Measurements from ENCODE around the gene TNRC6C.
A peak's percentile ranks its signal among the peaks of the same experiment; 100 is the strongest.

TNRC6C gene

DNA sequence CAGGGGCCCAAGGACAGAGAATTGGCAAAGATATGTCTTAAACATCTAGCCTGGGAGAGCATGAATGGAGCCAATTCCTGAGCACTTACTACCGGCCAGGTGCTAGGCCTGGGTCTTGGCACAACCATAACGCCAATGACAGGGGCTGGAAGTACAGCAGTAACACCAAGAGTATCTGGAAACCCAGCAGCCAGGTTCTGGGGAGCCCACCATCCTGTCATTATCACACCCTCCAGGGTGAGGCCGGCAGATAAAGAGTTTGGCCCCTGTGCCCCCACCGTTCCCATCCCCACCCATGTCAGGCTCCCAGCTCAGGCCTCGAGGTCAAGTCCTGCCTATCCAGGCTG, 171.6 kb downstream of the TNRC6C start:
- peak overlapping the region; percentile 95 for H3K27ac ChIP-seq (ENCODE audit: low read depth, low read length)
- no peak for TF ChIP-seq EZH2phosphoT487 (conservative IDR thresholded peaks at IDR 0.05; ENCODE audit: low read length)
- TF ChIP-seq, protein P1, sequence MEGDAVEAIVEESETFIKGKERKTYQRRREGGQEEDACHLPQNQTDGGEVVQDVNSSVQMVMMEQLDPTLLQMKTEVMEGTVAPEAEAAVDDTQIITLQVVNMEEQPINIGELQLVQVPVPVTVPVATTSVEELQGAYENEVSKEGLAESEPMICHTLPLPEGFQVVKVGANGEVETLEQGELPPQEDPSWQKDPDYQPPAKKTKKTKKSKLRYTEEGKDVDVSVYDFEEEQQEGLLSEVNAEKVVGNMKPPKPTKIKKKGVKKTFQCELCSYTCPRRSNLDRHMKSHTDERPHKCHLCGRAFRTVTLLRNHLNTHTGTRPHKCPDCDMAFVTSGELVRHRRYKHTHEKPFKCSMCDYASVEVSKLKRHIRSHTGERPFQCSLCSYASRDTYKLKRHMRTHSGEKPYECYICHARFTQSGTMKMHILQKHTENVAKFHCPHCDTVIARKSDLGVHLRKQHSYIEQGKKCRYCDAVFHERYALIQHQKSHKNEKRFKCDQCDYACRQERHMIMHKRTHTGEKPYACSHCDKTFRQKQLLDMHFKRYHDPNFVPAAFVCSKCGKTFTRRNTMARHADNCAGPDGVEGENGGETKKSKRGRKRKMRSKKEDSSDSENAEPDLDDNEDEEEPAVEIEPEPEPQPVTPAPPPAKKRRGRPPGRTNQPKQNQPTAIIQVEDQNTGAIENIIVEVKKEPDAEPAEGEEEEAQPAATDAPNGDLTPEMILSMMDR (IDR thresholded peaks at IDR 0.05; ENCODE audit: insufficient read depth, low read length, poor library complexity, severe bottlenecking) = no peak
- peaks cover 45% of the 10 kb centered on the region for H3K79me2 ChIP-seq (ENCODE audit: insufficient read depth, low read length)
- peaks cover 47% of the 10 kb centered on the region for H3F3A ChIP-seq (ENCODE audit: insufficient read depth)
- H3K27me3 ChIP-seq (ENCODE audit: low read length) = no peaks in the 10 kb centered on the region
- no peak overlapping the region for H2AFZ ChIP-seq (ENCODE audit: low read depth, low read length, severe bottlenecking)
- peak overlapping the region; percentile 87 for H3K9ac ChIP-seq (ENCODE audit: low read length)
- H3K36me3 ChIP-seq (ENCODE audit: low read length) = no peaks in the 10 kb centered on the region; the same call in 1 of the 2 replicates
- no peaks in the 10 kb centered on the region for H4K20me1 ChIP-seq (ENCODE audit: low read depth, low read length)
- H3K4me2 ChIP-seq (ENCODE audit: low read depth, low read length, poor library complexity, severe bottlenecking) = peak overlapping the region; percentile 85
- peak overlapping the region; percentile 78 for H3K4me3 ChIP-seq (ENCODE audit: insufficient read depth, low read length, poor library complexity, severe bottlenecking)
- H3K9me3 ChIP-seq (ENCODE audit: insufficient read depth, low read length) = no peaks in the 10 kb centered on the region
- no peaks in the 10 kb centered on the region for H3K9me2 ChIP-seq (replicated peaks; ENCODE audit: insufficient read depth, low read length)

DNA sequence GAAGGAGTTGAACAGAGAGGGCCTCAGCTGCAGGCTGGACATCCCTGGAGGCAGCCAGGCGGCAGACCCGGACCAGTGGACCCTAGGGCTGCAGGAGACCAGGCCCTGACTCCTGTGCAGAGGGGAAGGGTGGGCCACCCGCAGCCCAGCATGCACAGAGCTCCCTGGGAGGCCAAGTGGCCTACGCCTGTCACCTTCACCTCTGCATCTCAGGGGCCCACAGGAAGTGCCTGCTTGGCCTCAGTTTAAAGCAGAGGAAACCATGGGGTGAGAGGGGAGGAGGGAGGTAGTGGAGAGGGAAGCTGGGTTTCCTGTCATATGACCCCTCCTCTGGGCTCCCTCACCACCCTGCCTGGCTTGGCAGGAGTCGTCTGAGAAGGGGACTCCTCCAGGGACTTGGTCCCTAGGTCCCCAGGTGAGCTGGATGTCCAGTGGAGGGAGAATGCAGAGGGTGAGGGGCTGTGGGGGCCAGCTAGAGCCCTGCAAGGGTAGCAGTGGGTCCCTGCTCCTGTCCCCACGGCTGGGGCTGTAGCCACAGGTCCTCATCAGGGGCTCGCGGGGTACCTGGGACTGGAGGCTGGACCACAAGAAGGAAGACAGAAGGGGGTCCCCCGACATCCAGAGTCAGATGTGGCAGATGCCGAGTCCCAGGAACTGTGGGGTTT, 172.1 kb downstream of the TNRC6C start, which contains the start of gene TMC8:
TMC8 (plus strand) TSS at position 335 of the 665 bp plus-strand sequence. CDS start 818 bp downstream, outside the sequence.
- Histone ChIP-seq H3K4me3 (ENCODE audit: insufficient read depth, low read length, poor library complexity, severe bottlenecking) (peak within 1 kb of the TSS; percentile 78), H3K79me2 (ENCODE audit: insufficient read depth, low read length) (peaks cover 42% of the 10 kb centered on the region), H3K9me2 (replicated peaks; ENCODE audit: insufficient read depth, low read length) (no peaks in the 10 kb centered on the region), H3K9ac (ENCODE audit: low read length) (peak within 1 kb of the TSS; percentile 87), H3K36me3 (ENCODE audit: low read length) (no peaks in the 10 kb centered on the region; the same call in 1 of the 2 replicates), H3K9me3 (ENCODE audit: insufficient read depth, low read length) (no peaks in the 10 kb centered on the region), H3K4me2 (ENCODE audit: low read depth, low read length, poor library complexity, severe bottlenecking) (peak within 1 kb of the TSS; percentile 85), H3K27me3 (ENCODE audit: low read length) (no peaks in the 10 kb centered on the region), H3K27ac (ENCODE audit: low read depth, low read length) (peak within 1 kb of the TSS; percentile 95), H3F3A (ENCODE audit: insufficient read depth) (peaks cover 47% of the 10 kb centered on the region), H2AFZ (ENCODE audit: low read depth, low read length, severe bottlenecking) (no peak within 1 kb of the TSS), H4K20me1 (ENCODE audit: low read depth, low read length) (no peaks in the 10 kb centered on the region)
- TF ChIP-seq EZH2phosphoT487 (conservative IDR thresholded peaks at IDR 0.05; ENCODE audit: low read length) = no peak
- TF ChIP-seq, protein P1 (IDR thresholded peaks at IDR 0.05; ENCODE audit: insufficient read depth, low read length, poor library complexity, severe bottlenecking) = no peak

DNA sequence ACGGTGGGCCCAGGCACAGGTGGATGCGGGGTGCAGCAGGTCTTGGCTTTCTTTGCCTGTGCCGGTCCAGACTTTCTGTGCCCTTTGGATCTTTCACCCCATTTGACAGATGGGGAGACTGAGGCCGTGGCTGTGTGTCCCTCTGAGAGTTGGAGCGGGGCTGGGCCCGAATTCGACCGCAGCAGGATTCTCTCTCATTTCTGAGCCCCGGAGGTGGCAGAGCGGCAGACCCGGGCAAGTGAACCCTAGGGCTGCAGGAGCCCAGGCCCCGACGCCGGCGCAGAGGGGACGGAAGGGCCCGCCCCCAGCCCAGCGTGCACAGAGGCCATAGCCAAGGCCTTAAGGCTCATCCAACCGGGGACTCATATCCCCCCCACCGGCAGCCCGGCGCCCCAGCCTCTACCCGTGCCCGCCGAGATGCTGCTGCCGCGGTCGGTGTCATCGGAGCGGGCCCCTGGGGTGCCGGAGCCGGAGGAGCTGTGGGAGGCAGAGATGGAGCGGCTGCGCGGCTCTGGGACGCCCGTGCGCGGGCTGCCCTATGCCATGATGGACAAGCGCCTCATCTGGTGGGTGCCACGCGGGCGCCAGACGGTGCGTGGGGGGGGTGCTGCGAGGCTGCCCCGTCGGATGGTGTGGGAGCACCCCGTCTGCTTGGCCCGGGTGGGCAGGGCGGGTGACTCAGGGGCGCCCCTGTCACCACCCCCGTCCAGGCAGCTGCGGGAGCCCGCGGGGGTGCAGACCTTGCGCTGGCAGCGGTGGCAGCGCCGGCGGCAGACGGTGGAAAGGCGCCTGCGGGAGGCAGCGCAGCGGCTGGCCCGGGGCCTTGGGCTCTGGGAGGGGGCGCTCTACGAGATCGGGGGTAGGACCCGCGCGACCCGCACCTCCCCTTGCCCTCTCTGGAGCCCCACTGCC, 172.9 kb downstream of the TNRC6C start:
- Histone ChIP-seq H3K27ac (ENCODE audit: low read depth, low read length) (peak overlapping the region; percentile 95), H3K9ac (ENCODE audit: low read length) (peak overlapping the region; percentile 87)

More for the DNA sequence above, 172.9 kb downstream of the TNRC6C start:
- TF ChIP-seq EZH2phosphoT487 (conservative IDR thresholded peaks at IDR 0.05; ENCODE audit: low read length) = no peak
- TF ChIP-seq, protein P1 (IDR thresholded peaks at IDR 0.05; ENCODE audit: insufficient read depth, low read length, poor library complexity, severe bottlenecking) = no peak
- Histone ChIP-seq H3K36me3 (ENCODE audit: low read length) (no peaks in the 10 kb centered on the region; the same call in 1 of the 2 replicates), H3F3A (ENCODE audit: insufficient read depth) (peaks cover 47% of the 10 kb centered on the region), H4K20me1 (ENCODE audit: low read depth, low read length) (no peaks in the 10 kb centered on the region), H3K4me3 (ENCODE audit: insufficient read depth, low read length, poor library complexity, severe bottlenecking) (peak overlapping the region; percentile 78), H3K4me2 (ENCODE audit: low read depth, low read length, poor library complexity, severe bottlenecking) (peak overlapping the region; percentile 85), H3K79me2 (ENCODE audit: insufficient read depth, low read length) (peaks cover 33% of the 10 kb centered on the region), H3K9me3 (ENCODE audit: insufficient read depth, low read length) (no peaks in the 10 kb centered on the region), H3K27me3 (ENCODE audit: low read length) (no peaks in the 10 kb centered on the region), H2AFZ (ENCODE audit: low read depth, low read length, severe bottlenecking) (no peak overlapping the region), H3K9me2 (replicated peaks; ENCODE audit: insufficient read depth, low read length) (no peaks in the 10 kb centered on the region)

Data from SU-DHL-6 (cell line).